Measurements from ENCODE around the gene MBOAT7.

Gene MBOAT7

GRCh38 chr19:54137699-54138488, 51.5 kb downstream of the MBOAT7 start, which contains the start of gene CNOT3:
CNOT3 (plus strand) TSS chr19:54137762; CDS start chr19:54142979, 5,217 bp downstream.
- Histone ChIP-seq H3K4me3 (ENCODE audit: extremely low read depth, insufficient read depth, low read length, poor library complexity, severe bottlenecking) (peak within 1 kb of the TSS; percentile 87), H3K27ac (ENCODE audit: low read depth, low read length, severe bottlenecking) (peak within 1 kb of the TSS; percentile 96), H3K36me3 (ENCODE audit: control insufficient read depth, insufficient read depth, low read length) (peaks cover 39% of the 10 kb centered on the region), H3K4me1 (ENCODE audit: control insufficient read depth, insufficient read depth, low read length, poor library complexity, severe bottlenecking) (peaks cover 25% of the 10 kb centered on the region), H3K9me3 (ENCODE audit: control insufficient read depth, low read length) (no peaks in the 10 kb centered on the region)
- WGBS, 2 experiments (ENCODE audit: insufficient coverage in 2 of 2) = 0% methylated on average over 41 to 66 of the region's 103 CpGs

GRCh38 chr19:54136864-54137698, 52.3 kb downstream of the MBOAT7 start:
- 0% methylated on average over 33 to 36 of the region's 46 CpGs for WGBS, 2 experiments (ENCODE audit: insufficient coverage in 2 of 2)
- Histone ChIP-seq H3K9me3 (ENCODE audit: control insufficient read depth, low read length) (no peaks in the 10 kb centered on the region), H3K4me1 (ENCODE audit: control insufficient read depth, insufficient read depth, low read length, poor library complexity, severe bottlenecking) (peaks cover 24% of the 10 kb centered on the region), H3K4me3 (ENCODE audit: extremely low read depth, insufficient read depth, low read length, poor library complexity, severe bottlenecking) (peak overlapping the region; percentile 87), H3K27ac (ENCODE audit: low read depth, low read length, severe bottlenecking) (peak overlapping the region; percentile 96), H3K36me3 (ENCODE audit: control insufficient read depth, insufficient read depth, low read length) (peaks cover 35% of the 10 kb centered on the region)

GRCh38 chr19:54136086-54136863, 53.1 kb downstream of the MBOAT7 start:
- peaks cover 17% of the 10 kb centered on the region for H3K4me1 ChIP-seq (ENCODE audit: control insufficient read depth, insufficient read depth, low read length, poor library complexity, severe bottlenecking)
- no peaks in the 10 kb centered on the region for H3K9me3 ChIP-seq (ENCODE audit: control insufficient read depth, low read length)
- H3K4me3 ChIP-seq (ENCODE audit: extremely low read depth, insufficient read depth, low read length, poor library complexity, severe bottlenecking) = peak overlapping the region; percentile 57
- peak overlapping the region; percentile 67 for H3K27ac ChIP-seq (ENCODE audit: low read depth, low read length, severe bottlenecking)
- 1 to 4% methylated on average over 24 to 27 of the region's 30 CpGs for WGBS, 2 experiments (ENCODE audit: insufficient coverage in 2 of 2)
- H3K36me3 ChIP-seq (ENCODE audit: control insufficient read depth, insufficient read depth, low read length) = peaks cover 33% of the 10 kb centered on the region

DNA sequence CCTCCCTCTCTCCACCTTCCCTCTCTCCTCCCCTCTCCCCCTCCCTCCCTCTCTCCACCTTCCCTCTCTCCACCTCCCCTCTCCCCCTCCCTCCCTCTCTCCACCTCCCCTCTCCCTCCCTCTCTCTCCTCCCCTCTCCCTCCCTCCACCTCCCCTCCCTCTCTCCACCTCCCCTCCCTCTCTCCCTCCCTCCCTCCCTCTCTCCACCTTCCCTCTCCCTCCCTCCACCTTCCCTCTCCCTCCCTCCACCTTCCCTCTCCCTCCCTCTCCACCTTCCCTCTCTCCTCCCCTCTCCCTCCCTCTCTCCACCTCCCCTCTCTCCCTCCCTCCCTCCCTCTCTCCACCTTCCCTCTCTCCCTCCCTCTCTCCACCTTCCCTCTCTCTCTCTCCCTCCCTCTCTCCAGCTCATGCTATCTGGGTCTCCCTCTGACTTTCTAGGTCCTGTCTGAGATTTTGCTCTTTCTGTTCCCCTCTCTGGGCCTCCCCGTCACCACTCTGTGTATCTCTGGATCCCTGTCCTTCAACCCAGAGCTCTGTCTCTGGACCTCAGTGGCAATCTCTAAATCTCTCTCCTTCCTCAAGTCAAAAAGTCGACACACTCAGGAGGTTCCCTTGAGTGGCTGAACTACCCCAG, 55.3 kb downstream of the MBOAT7 start:
- Histone ChIP-seq H3K27ac (ENCODE audit: low read depth, low read length, severe bottlenecking) (no peak overlapping the region), H3K9me3 (ENCODE audit: control insufficient read depth, low read length) (no peaks in the 10 kb centered on the region), H3K36me3 (ENCODE audit: control insufficient read depth, insufficient read depth, low read length) (peaks cover 27% of the 10 kb centered on the region), H3K4me1 (ENCODE audit: control insufficient read depth, insufficient read depth, low read length, poor library complexity, severe bottlenecking) (peaks cover 10% of the 10 kb centered on the region), H3K4me3 (ENCODE audit: extremely low read depth, insufficient read depth, low read length, poor library complexity, severe bottlenecking) (no peak overlapping the region)
- 54 to 58% methylated on average over 2 of the region's 2 CpGs for WGBS, 2 experiments (ENCODE audit: insufficient coverage in 2 of 2)

- H3K9me3 ChIP-seq (ENCODE audit: control insufficient read depth, low read length) = no peaks in the 10 kb centered on the region
- no peak overlapping the region for H3K27ac ChIP-seq (ENCODE audit: low read depth, low read length, severe bottlenecking)
- peaks cover 33% of the 10 kb centered on the region for H3K36me3 ChIP-seq (ENCODE audit: control insufficient read depth, insufficient read depth, low read length)
- H3K4me3 ChIP-seq (ENCODE audit: extremely low read depth, insufficient read depth, low read length, poor library complexity, severe bottlenecking) = no peak overlapping the region
- 90 to 92% methylated on average over 5 to 8 of the region's 10 CpGs for WGBS, 2 experiments (ENCODE audit: insufficient coverage in 2 of 2)
- H3K4me1 ChIP-seq (ENCODE audit: control insufficient read depth, insufficient read depth, low read length, poor library complexity, severe bottlenecking) = peaks cover 4% of the 10 kb centered on the region
These were observed 55.9 kb downstream of the MBOAT7 start for GRCh38 chr19:54133312-54133956.

GRCh38 chr19:54129617-54129996, 59.8 kb downstream of the MBOAT7 start:
- Histone ChIP-seq H3K27ac (ENCODE audit: low read depth, low read length, severe bottlenecking) (no peak overlapping the region), H3K4me3 (ENCODE audit: extremely low read depth, insufficient read depth, low read length, poor library complexity, severe bottlenecking) (no peak overlapping the region), H3K9me3 (ENCODE audit: control insufficient read depth, low read length) (no peaks in the 10 kb centered on the region), H3K4me1 (ENCODE audit: control insufficient read depth, insufficient read depth, low read length, poor library complexity, severe bottlenecking) (no peaks in the 10 kb centered on the region), H3K36me3 (ENCODE audit: control insufficient read depth, insufficient read depth, low read length) (peaks cover 68% of the 10 kb centered on the region)
- WGBS, 2 experiments (ENCODE audit: insufficient coverage in 2 of 2) = 92 to 95% methylated on average over 19 to 20 of the region's 20 CpGs

GRCh38 chr19:54128796-54129616, 60.4 kb downstream of the MBOAT7 start:
- Histone ChIP-seq H3K4me1 (ENCODE audit: control insufficient read depth, insufficient read depth, low read length, poor library complexity, severe bottlenecking) (no peaks in the 10 kb centered on the region), H3K4me3 (ENCODE audit: extremely low read depth, insufficient read depth, low read length, poor library complexity, severe bottlenecking) (no peak overlapping the region), H3K9me3 (ENCODE audit: control insufficient read depth, low read length) (no peaks in the 10 kb centered on the region), H3K36me3 (ENCODE audit: control insufficient read depth, insufficient read depth, low read length) (peaks cover 74% of the 10 kb centered on the region), H3K27ac (ENCODE audit: low read depth, low read length, severe bottlenecking) (no peak overlapping the region)
- WGBS, 2 experiments (ENCODE audit: insufficient coverage in 2 of 2) = 95 to 98% methylated on average over 39 of the region's 41 CpGs

GRCh38 chr19:54128441-54128725, 61.0 kb downstream of the MBOAT7 start:
- Histone ChIP-seq H3K9me3 (ENCODE audit: control insufficient read depth, low read length) (no peaks in the 10 kb centered on the region), H3K27ac (ENCODE audit: low read depth, low read length, severe bottlenecking) (no peak overlapping the region), H3K36me3 (ENCODE audit: control insufficient read depth, insufficient read depth, low read length) (peaks cover 80% of the 10 kb centered on the region), H3K4me1 (ENCODE audit: control insufficient read depth, insufficient read depth, low read length, poor library complexity, severe bottlenecking) (no peaks in the 10 kb centered on the region), H3K4me3 (ENCODE audit: extremely low read depth, insufficient read depth, low read length, poor library complexity, severe bottlenecking) (no peak overlapping the region)
- WGBS, 2 experiments (ENCODE audit: insufficient coverage in 2 of 2) = 92 to 97% methylated on average over 17 to 20 of the region's 20 CpGs

DNA sequence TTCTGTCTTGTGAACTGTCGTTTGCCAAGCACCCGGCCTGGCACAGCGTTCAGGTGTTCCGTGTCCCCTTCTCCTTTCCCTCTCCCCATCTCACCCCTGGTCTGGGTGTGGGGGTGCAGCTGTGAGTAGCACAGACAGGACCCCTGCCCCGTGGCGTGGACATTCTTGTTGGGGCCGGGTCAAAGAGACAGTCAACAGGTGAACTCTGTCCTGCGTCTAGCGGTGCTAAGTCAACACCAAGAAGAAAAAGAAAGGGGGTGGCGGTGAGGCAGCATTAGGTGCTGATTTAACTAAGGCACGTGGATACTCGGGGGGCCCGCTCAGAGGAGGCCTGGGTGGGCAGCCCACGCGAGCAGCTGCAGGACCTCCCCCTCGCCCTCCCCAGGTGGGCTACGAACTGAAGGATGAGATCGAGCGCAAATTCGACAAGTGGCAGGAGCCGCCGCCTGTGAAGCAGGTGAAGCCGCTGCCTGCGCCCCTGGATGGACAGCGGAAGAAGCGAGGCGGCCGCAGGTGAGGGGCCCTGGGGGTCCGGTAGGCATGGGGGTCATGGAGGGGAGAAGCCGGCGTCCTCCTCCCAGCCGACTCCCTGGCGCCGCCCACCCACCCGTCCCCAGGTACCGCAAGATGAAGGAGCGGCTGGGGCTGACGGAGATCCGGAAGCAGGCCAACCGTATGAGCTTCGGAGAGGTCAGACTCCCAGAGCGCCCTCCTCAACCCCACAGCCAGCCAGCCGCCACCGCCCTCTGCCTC, 61.5 kb downstream of the MBOAT7 start:
- Histone ChIP-seq H3K9me3 (ENCODE audit: control insufficient read depth, low read length) (no peaks in the 10 kb centered on the region), H3K27ac (ENCODE audit: low read depth, low read length, severe bottlenecking) (no peak overlapping the region), H3K4me1 (ENCODE audit: control insufficient read depth, insufficient read depth, low read length, poor library complexity, severe bottlenecking) (no peaks in the 10 kb centered on the region), H3K36me3 (ENCODE audit: control insufficient read depth, insufficient read depth, low read length) (peaks cover 86% of the 10 kb centered on the region), H3K4me3 (ENCODE audit: extremely low read depth, insufficient read depth, low read length, poor library complexity, severe bottlenecking) (no peak overlapping the region)
- 89 to 95% methylated on average over 41 to 42 of the region's 44 CpGs for WGBS, 2 experiments (ENCODE audit: insufficient coverage in 2 of 2)

Data from mesodermal cell (in vitro differentiated cells).